Activated B cell treated with CpG ODN at 0.5 μM for 24 hours (primary cell): ENCODE results near the gene PELI2. TPM values are rescaled to one million over a fixed set of nuclear protein-coding genes. Genes with fewer than 3 reads are reported as not detected.
A peak's percentile ranks its signal among the peaks of the same experiment; 100 is the strongest.

Experiments
- ATAC-seq: fragments of 200-7000 bp; cut with Tn5 transposase; one replicate; pipeline ENCODE4 v1.10.0; 2021; ENCODE audit warnings: low read depth, mild to moderate bottlenecking, moderate library complexity
- CTCF ChIA-PET: fragments of 350-600 bp; sonication (Branson Sonifier 250); formaldehyde crosslinking; loops from one replicate; lab custom pipeline; 2021; ENCODE audit warnings: antibody characterized with exemption; lab: Charles Lee
- POLR2A ChIA-PET: fragments of 350-600 bp; sonication (Branson Sonifier 250); formaldehyde crosslinking; loops from one replicate; lab custom pipeline; 2021; ENCODE audit warnings: antibody characterized with exemption; lab: Charles Lee
- DNase-seq: peaks from one replicate; pipeline ENCODE4 v3.0.0; 2022
- H3K27ac Mint-ChIP-seq: one replicate; pipeline ENCODE4 v1.8.0; 2020; ENCODE audit warnings: mixed read lengths
- H3K27me3 Mint-ChIP-seq: one replicate; pipeline ENCODE4 v1.8.0; 2021; ENCODE audit warnings: mixed read lengths
- H3K36me3 Mint-ChIP-seq: one replicate; pipeline ENCODE4 v1.8.0; 2021; ENCODE audit warnings: low read depth, mixed read lengths
- H3K4me1 Mint-ChIP-seq: one replicate; pipeline ENCODE4 v1.8.0; 2021; ENCODE audit warnings: mixed read lengths
- H3K4me3 Mint-ChIP-seq: one replicate; pipeline ENCODE4 v1.8.0; 2020; ENCODE audit warnings: mild to moderate bottlenecking, mixed read lengths
- H3K9me3 Mint-ChIP-seq: one replicate; pipeline ENCODE4 v1.8.0; 2020; ENCODE audit warnings: mixed read lengths
- intact Hi-C: fragments of 100-400 bp; cut with micrococcal nuclease; formaldehyde crosslinking; loops from one replicate; pipeline ENCODE4 v1.15.1; 2024
- total RNA-seq: library from RNA; stranded (reverse); gene quantifications from 2 replicates; pipeline ENCODE4 v1.2.3, GENCODE V29; 2022
- TF ChIP-seq, protein P1 (sequence below): fragments of 200-600 bp; IDR thresholded peaks from one replicate; pipeline ENCODE4 v1.8.0; 2022; ENCODE audit warnings: antibody characterized with exemption, mild to moderate bottlenecking

The PELI2 gene, protein sequence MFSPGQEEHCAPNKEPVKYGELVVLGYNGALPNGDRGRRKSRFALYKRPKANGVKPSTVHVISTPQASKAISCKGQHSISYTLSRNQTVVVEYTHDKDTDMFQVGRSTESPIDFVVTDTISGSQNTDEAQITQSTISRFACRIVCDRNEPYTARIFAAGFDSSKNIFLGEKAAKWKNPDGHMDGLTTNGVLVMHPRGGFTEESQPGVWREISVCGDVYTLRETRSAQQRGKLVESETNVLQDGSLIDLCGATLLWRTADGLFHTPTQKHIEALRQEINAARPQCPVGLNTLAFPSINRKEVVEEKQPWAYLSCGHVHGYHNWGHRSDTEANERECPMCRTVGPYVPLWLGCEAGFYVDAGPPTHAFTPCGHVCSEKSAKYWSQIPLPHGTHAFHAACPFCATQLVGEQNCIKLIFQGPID
- 5.5 and 6.1 TPM in 2 replicates for total RNA-seq

DNA sequence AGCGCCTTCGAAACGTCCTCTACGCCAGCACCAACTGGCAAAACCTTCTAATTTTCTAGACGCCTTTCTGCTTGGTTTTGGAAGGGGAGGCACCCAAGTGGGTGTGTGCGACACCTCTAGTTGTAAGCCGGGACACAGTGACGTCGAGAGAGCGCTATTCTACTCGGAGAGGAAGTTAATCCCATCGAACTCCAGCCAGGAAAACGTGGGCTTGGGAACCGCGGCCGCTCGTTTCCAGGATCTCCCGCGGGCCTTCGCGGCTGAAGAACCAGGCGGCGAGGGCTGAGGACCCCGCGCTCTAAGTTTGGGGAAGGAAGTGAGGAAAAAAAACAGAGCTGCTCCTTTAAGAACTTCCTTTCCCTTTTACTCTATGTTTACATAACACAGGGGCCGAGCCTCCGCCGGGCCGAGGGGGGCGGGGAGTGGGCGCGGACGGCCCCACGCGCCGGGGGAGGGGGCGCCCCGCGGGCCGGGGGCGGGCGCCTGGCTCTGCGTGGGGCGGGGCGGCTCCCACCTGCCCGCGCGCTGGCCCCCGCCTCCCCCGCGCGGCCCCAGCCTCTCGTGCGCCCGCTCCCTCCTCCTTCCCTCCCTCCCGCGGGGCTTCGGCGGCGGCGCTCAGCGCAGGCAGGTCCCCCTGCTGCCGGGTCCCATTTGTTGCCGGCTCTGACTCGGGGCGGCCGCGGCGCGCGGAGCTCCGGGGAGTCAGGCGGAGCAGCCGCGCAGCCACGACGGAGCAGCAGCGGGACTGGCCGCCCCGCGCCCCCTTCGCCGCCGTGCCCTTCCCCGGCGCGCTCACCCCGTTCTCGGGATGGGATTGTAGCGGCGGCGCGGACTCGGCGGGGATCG, at the start of gene PELI2:
Gene PELI2 (plus strand): TSS at position 647 of the 846 bp plus-strand sequence. CDS start 250 bp downstream, outside the sequence.
- TF ChIP-seq, protein P1, sequence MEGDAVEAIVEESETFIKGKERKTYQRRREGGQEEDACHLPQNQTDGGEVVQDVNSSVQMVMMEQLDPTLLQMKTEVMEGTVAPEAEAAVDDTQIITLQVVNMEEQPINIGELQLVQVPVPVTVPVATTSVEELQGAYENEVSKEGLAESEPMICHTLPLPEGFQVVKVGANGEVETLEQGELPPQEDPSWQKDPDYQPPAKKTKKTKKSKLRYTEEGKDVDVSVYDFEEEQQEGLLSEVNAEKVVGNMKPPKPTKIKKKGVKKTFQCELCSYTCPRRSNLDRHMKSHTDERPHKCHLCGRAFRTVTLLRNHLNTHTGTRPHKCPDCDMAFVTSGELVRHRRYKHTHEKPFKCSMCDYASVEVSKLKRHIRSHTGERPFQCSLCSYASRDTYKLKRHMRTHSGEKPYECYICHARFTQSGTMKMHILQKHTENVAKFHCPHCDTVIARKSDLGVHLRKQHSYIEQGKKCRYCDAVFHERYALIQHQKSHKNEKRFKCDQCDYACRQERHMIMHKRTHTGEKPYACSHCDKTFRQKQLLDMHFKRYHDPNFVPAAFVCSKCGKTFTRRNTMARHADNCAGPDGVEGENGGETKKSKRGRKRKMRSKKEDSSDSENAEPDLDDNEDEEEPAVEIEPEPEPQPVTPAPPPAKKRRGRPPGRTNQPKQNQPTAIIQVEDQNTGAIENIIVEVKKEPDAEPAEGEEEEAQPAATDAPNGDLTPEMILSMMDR: no peak
- H3K27ac Mint-ChIP-seq: peak within 1 kb of the TSS; percentile 93
- peaks cover 3% of the 10 kb centered on the region for H3K36me3 Mint-ChIP-seq
- H3K27me3 Mint-ChIP-seq: peaks cover 2% of the 10 kb centered on the region
- intact Hi-C loops: loop anchor here (1.0 to 5.0 kb wide), 7 partner anchors 116 to 1676 kb away; partner anchors contain the start of genes AP5M1, CNIH1, EXOC5 and FBXO34
- no peaks in the 10 kb centered on the region for H3K9me3 Mint-ChIP-seq
- ChIA-PET CTCF (interaction anchor here (0.7 kb wide), 1 partner anchor 13 kb away, joined by 3 read pairs; no protein-coding TSS in a partner anchor), POLR2A (interaction anchor here (0.9 to 1.6 kb wide), 9 partner anchors 9 to 1151 kb away, joined by 3 to 8 read pairs (median 4); partner anchors contain the start of gene TMEM260)
- ATAC-seq (peak; percentile 83), DNase-seq (peak; percentile 83)
- H3K4me1 Mint-ChIP-seq: peaks cover 54% of the 10 kb centered on the region
- H3K4me3 Mint-ChIP-seq: peak within 1 kb of the TSS; percentile 95

DNA sequence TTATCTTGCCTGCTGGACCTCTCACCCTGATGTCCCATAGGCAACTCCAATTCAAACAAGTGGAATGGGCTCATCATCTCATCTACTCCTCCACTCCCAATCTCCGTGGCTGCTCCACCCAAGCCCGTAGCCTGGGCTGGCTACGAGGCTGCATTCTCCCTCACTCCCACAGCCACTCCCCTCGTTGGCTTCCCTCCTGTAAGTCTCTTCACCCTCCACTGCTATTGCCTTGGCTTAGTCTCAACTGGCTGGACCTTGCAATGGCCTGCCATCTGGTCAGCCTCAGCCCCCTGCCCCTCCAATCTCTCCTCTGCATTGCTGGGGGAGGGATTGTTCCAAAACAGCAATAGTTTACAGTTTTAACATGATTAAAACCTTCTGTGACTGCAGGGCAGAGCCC, 44.4 kb upstream of the PELI2 start:
- CTCF ChIA-PET: no interaction called here

DNA sequence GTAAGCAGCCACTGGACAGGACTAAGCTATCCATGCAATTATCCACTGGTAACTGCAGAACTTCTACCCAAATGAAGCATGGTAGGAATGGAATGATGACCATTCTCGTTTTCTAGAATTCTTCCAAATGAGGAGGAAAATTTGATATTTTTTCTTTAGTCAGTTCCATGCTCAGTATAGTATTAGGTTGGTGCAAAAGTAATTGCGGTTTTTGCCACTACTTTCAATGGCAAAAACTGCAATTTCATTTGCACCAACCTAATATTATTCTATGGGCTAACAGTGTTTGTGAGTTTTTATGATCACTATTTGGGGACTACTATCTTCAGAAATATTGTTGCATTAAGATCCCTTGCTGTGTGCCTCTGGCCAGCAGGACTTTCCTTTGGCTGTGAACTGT, 42.9 kb upstream of the PELI2 start:
- ATAC-seq: no peak
- no peaks in the 10 kb centered on the region for H3K4me1 Mint-ChIP-seq
- TF ChIP-seq, protein P1: no peak
- CTCF ChIA-PET: no interaction called here
- no peak overlapping the region for H3K27ac Mint-ChIP-seq
- H3K9me3 Mint-ChIP-seq: no peaks in the 10 kb centered on the region
- no peak overlapping the region for H3K4me3 Mint-ChIP-seq
- peaks cover 10% of the 10 kb centered on the region for H3K27me3 Mint-ChIP-seq
- POLR2A ChIA-PET: no interaction called here
- no peaks in the 10 kb centered on the region for H3K36me3 Mint-ChIP-seq
- DNase-seq: no peak
- intact Hi-C loops: no loop called here

More for the DNA sequence above, 44.4 kb upstream of the PELI2 start:
- Mint-ChIP-seq H3K36me3 (no peaks in the 10 kb centered on the region), H3K27me3 (peaks cover 10% of the 10 kb centered on the region), H3K4me1 (no peaks in the 10 kb centered on the region), H3K27ac (no peak overlapping the region), H3K4me3 (no peak overlapping the region), H3K9me3 (no peaks in the 10 kb centered on the region)
- ATAC-seq (no peak), DNase-seq (no peak)
- POLR2A ChIA-PET: no interaction called here
- intact Hi-C loops: no loop called here
- TF ChIP-seq, protein P1: no peak

DNA sequence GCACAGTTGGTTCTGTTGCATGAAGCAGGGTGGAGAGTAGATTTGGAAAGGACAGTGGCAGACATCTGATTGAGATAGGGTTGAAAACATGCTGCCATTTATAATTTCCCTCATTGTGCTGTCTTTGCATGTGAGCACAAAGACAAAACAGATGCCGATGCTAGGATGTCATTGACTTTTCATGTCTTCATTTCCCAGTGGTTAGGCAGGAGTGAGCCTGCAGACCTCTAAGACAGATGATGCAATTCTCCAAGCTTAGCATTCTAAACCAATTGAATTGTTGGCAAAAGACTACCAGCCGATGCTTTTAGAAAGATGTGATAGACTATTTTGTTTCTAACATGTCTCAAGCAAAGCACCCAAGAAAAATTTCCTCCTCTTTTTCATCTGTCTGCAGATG, 37.1 kb upstream of the PELI2 start:
- no peak for ATAC-seq
- H3K4me1 Mint-ChIP-seq: no peaks in the 10 kb centered on the region
- peaks cover 12% of the 10 kb centered on the region for H3K27me3 Mint-ChIP-seq
- ChIA-PET CTCF (no interaction called here), POLR2A (no interaction called here)
- no peaks in the 10 kb centered on the region for H3K9me3 Mint-ChIP-seq
- no peak overlapping the region for H3K27ac Mint-ChIP-seq
- intact Hi-C loops: no loop called here
- no peaks in the 10 kb centered on the region for H3K36me3 Mint-ChIP-seq
- no peak overlapping the region for H3K4me3 Mint-ChIP-seq
- TF ChIP-seq, protein P1: no peak
- no peak for DNase-seq
